ENCODE data around the gene BRMS1. TPM values are rescaled to one million over a fixed set of nuclear protein-coding genes. Genes with fewer than 3 reads are reported as not detected.

Gene BRMS1
- total RNA-seq, 2 experiments from 2014 or later, result 35.7 to 35.9 TPM

DNA sequence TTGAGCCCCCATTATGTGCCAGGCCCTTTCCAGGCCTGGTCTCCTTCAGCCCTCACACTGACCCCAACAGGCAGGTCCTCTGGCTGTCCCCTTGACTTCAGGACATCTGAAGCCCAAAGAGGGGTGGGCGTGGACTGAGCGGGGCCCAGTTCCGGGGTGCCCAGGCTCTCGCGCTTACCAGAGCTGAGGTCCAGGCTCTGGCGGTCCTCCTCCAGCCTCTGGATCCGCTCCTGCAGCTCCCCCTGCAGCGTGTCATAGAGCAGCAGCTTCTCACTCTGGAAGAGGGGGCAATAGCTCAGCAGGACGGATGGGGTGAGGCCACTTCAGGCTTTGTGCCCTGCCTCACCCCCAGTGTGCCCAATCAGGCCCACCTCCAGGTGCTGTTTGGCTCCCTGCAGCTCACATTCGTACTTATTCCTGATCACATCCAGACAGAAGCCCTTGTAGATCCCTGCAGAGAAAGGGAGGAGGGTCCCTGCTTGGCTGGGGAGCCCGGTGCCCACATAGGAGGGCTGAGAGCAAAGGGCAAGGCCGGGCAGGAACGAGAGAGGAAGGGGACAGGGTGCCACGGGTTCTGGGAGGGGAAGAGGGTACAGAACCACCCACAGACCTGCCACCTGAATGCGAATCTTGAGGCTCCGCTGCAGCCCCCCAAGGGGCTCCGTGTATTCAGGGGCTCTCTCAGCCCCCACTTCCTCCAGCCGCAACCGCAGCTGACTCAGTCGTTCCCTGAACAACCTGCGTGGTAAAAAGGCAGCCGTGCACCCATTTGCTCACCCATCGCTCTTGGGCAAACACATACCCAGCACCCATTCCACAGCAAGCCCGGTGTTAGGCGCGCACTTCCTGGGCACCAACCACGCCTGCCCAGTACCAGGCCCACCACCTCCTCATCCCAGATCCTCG lies 4.1 kb downstream of the BRMS1 start:
- ChIA-PET CTCF (interaction anchor here (0.8 to 1.8 kb wide), 2 partner anchors 23 to 29 kb away, joined by 3 to 6 read pairs; no protein-coding TSS in a partner anchor), POLR2A (interaction anchor here (1.3 kb wide), 1 partner anchor 15 kb away, joined by 6 read pairs; no protein-coding TSS in a partner anchor)
- Mint-ChIP-seq H3K36me3 (ENCODE audit: low read depth) (peaks cover 35% of the 10 kb centered on the region), H3K27me3 (no peaks in the 10 kb centered on the region), H3K9me3 (no peaks in the 10 kb centered on the region), H3K27ac (no peak overlapping the region), H3K4me1 (ENCODE audit: low read depth) (peaks cover 56% of the 10 kb centered on the region), H3K4me3 (no peak overlapping the region)
- ATAC-seq (no peak), DNase-seq (no peak)
- intact Hi-C loops (cut with micrococcal nuclease), result no loop called here
- TF ChIP-seq, protein P1, sequence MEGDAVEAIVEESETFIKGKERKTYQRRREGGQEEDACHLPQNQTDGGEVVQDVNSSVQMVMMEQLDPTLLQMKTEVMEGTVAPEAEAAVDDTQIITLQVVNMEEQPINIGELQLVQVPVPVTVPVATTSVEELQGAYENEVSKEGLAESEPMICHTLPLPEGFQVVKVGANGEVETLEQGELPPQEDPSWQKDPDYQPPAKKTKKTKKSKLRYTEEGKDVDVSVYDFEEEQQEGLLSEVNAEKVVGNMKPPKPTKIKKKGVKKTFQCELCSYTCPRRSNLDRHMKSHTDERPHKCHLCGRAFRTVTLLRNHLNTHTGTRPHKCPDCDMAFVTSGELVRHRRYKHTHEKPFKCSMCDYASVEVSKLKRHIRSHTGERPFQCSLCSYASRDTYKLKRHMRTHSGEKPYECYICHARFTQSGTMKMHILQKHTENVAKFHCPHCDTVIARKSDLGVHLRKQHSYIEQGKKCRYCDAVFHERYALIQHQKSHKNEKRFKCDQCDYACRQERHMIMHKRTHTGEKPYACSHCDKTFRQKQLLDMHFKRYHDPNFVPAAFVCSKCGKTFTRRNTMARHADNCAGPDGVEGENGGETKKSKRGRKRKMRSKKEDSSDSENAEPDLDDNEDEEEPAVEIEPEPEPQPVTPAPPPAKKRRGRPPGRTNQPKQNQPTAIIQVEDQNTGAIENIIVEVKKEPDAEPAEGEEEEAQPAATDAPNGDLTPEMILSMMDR (IDR thresholded peaks at IDR 0.05), result no peak

DNA sequence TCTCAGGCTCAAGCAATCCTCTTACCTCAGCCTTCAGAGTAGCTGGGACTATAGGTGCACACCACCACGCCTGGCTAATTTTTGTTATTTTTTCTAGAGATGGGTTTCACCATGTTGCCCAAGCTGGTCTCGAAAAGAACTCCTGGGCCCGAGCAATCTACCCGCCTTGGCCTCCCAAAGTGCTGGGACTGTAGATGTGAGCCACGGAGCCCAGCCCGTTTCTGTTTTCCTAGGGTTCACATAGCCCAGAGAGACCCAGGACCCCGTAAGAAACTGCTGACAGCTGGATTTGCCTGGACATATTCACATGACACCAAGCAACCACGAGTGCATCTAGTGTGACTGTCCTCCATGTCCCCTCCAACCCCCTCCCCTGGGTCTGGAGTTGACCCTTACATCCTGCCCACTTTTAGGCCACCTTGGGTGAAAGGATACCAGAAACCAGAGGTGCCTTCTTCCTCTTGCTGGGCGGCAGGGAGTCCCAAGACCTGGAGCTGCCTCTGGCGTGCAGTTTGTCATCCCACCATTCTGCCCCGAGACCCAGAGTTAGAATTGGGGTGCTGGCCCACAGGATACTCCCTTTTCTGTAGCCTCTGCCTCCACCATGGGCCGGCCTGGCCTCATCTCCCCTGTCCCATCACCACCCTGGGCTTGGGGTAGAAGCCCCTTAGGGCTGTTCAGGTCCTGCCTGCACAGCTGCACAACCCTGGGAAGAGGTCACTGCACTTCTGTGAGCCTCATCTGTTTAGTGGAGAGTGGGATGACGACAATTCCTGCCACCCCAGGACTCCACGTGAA lies 5.0 kb downstream of the BRMS1 start:
- Mint-ChIP-seq H3K27ac (no peak overlapping the region), H3K4me3 (no peak overlapping the region), H3K36me3 (ENCODE audit: low read depth) (peaks cover 35% of the 10 kb centered on the region), H3K27me3 (no peaks in the 10 kb centered on the region), H3K9me3 (no peaks in the 10 kb centered on the region), H3K4me1 (ENCODE audit: low read depth) (peaks cover 52% of the 10 kb centered on the region)
- intact Hi-C loops (cut with micrococcal nuclease), result no loop called here
- CTCF ChIA-PET, result interaction anchor here (1.2 to 1.8 kb wide), 2 partner anchors 11 to 28 kb away, joined by 4 to 6 read pairs; no protein-coding TSS in a partner anchor
- no peak for ATAC-seq
- POLR2A ChIA-PET, result interaction anchor here (1.3 kb wide), 1 partner anchor 14 kb away, joined by 6 read pairs; no protein-coding TSS in a partner anchor
- no peak for DNase-seq
- TF ChIP-seq, protein P1 (IDR thresholded peaks at IDR 0.05), result no peak

DNA sequence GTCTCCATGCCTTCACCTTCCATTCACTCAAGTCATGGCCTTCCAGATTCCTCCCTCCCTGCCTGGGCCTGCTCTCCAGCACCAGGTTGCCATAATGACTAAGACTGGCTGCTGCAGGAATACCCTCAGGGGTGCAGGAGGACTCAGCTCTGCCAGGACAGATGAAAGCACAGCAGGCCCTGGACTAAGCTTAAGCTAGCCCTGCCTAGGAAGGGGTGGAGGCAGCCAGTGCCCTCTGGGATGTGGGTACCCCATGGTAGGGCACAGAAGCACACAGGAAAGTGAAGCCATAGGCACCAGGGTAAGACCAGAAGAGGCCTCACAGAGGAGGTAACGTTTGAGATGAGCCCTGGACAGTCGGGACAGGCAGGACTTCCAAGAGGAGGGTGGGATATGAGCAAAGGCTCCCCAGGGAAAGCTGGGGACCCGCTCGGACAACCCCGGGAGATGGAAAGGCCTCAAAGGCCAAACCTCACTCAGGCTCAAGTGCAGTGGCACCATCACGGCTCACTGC lies 5.7 kb downstream of the BRMS1 start:
- intact Hi-C loops (cut with micrococcal nuclease), result no loop called here
- peak overlapping the region; percentile 59 for H3K27ac Mint-ChIP-seq
- H3K9me3 Mint-ChIP-seq, result no peaks in the 10 kb centered on the region
- H3K4me1 Mint-ChIP-seq (ENCODE audit: low read depth), result peaks cover 49% of the 10 kb centered on the region
- ATAC-seq (no peak), DNase-seq (no peak)
- peaks cover 35% of the 10 kb centered on the region for H3K36me3 Mint-ChIP-seq (ENCODE audit: low read depth)
- ChIA-PET POLR2A (interaction anchor here (0.5 kb wide), 1 partner anchor 53 kb away, joined by 3 read pairs; no protein-coding TSS in a partner anchor), CTCF (interaction anchor here (1.2 to 1.8 kb wide), 2 partner anchors 10 to 27 kb away, joined by 4 to 6 read pairs; no protein-coding TSS in a partner anchor)
- no peak overlapping the region for H3K4me3 Mint-ChIP-seq
- H3K27me3 Mint-ChIP-seq, result no peaks in the 10 kb centered on the region
- TF ChIP-seq, protein P1 (IDR thresholded peaks at IDR 0.05), result no peak

DNA sequence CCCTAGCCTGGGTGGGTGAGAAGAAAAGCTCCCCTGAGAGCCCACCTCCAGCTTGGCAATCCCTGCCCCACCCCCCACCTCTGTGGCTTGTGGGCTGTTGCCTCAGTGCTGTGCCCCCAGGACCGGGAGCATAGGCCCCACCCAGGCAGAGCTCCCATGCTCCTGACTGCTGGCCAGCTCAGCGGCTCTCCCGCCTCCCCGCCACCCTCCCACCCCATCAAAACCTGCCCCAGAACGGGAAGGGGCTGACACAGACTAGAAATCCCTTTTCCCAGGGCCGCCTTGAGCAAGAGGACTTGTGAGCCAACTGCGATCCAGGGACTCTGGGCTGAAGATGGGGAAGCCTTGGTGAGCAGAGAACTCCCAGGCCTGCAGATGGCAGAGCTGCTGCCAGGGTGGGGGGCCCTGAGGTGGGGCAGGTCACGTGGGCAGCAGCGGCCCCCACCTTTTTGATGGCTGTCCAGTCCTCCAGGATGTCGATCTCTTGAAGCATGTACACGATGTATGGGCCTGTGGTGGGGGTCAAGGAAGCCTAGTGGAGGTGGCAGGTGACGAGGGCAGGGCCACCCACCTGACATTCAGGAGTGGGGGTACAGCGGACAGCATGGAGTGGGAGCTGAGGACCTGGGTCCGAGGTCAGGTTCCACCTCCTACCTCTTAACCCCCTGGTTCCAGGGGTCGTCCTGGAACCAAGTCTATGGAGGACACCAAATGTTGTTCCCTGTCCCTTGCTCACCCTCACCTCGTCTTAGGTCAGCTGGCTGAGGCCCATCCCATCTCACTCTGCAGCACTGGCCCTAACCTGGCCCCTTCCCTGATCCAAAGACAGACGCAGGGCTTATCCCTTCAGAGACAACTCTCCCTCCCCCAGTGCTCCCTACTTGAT lies 6.4 kb downstream of the BRMS1 start:
- Mint-ChIP-seq H3K4me3 (no peak overlapping the region), H3K4me1 (ENCODE audit: low read depth) (peaks cover 42% of the 10 kb centered on the region), H3K27me3 (no peaks in the 10 kb centered on the region), H3K27ac (peak overlapping the region; percentile 59), H3K36me3 (ENCODE audit: low read depth) (peaks cover 35% of the 10 kb centered on the region), H3K9me3 (no peaks in the 10 kb centered on the region)
- ChIA-PET CTCF (interaction anchor here (1.6 to 1.9 kb wide), 2 partner anchors 48 to 50 kb away, joined by 3 to 5 read pairs; no protein-coding TSS in a partner anchor), POLR2A (interaction anchor here (0.5 to 1.2 kb wide), 5 partner anchors 10 to 52 kb away, joined by 3 to 5 read pairs (median 4); no protein-coding TSS in a partner anchor)
- ATAC-seq (no peak), DNase-seq (no peak)
- intact Hi-C loops (cut with micrococcal nuclease), result no loop called here
- TF ChIP-seq, protein P1 (IDR thresholded peaks at IDR 0.05), result no peak

Measured in activated CD8-positive, alpha-beta T cell treated with anti-CD3 and anti-CD28 coated beads for 36 hours (primary cell).